HG03095 (cell line): Measurements from ENCODE around the gene ZDHHC22.

Source experiments
- ATAC-seq: cut with Tn5 transposase; IDR thresholded peaks from one replicate; pipeline ENCODE4 v1.9.1; 2021; ENCODE audit warnings: moderate library complexity; ENCODE audit not compliant: unreplicated experiment

Gene ZDHHC22

DNA sequence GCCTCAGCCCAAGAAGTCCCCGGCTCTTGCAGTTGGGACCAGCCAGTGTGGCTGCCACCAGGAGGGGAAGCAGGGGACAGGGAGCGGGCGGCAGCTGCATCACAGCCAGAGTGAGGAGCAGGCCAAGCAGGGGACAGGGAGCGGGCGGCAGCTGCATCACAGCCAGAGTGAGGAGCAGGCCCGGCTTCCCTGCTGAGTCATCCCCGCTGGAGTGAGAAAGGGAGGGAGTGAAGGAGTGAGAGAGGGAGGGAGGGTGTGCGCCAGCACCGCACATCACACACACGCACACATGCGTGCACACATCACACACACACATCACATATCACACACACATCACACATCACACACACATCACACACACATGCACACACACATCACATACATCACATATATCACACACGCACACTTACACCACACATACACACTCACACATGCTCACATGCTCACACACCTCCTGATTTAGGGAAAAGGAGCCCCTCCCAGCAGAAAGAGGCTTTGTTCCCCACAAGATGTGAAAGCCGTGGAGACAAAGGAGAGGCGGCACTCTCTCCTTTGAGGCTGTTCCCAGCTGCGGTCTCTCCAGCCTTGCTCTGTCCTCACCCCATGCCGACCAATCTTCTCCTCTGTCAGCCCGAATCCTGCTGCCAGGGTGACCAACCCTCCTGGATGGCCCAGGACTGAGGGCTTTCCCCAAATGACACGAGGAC lies 16.7 kb upstream of the ZDHHC22 start:
- ATAC-seq, result no peak

DNA sequence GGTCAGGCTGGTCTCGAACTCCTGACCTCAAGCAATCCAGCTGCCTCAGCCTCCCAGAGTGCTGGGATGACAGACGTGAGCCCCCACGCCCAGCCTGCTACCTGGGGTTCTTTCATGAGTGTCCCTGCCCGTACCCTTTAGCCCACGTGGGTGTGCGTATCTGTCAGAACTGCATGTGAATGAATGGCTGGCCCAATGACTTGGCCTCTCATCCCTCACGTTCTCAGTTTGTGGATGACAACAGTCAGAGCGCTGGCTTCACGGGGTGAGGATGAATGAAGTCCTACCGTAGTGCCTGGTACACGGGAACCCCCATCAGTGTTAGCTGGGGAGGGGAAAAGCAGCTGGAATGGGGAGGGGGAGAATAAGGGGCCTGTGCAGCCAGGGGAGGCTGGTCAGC lies 16.1 kb upstream of the ZDHHC22 start:
- no peak for ATAC-seq

DNA sequence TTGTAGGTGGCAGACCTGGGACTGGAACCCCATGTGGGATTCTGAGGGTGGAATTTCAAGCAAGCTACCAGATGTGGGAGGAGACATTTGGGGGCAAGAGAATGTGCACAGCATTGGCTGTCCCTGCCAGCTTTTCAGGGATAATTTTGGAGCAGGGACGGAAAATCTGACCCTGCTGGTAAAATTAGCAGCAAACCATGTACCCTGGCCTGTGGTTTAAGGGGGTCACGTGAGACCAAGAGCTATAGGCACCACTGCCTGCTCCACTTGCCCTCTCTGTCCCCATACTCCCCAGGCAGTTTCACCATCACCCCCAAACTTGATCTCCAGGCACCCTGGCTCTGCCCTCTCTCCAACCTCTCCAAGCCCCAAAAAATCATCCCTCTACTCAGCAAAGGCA lies 13.5 kb upstream of the ZDHHC22 start:
- no peak for ATAC-seq

DNA sequence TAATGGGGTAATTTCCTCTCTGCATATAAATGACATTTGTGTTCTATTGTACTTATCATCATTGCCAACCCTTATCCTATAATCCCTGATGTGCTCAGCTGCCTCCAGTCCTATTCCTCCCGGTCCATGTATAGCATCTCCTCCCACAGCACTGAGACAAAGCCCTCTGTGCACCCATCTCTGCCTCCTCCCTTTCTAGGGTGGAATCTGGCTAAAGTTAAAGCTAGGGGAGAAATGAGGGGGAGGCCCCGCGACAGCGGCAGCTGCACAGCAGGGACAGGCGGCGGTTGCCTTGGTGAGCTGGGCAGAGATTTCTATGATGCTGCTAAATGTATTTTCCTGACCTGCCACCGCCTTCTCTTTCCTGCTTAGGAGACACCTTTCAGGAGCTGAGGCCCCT lies 12.8 kb upstream of the ZDHHC22 start:
- ATAC-seq, result no peak

DNA sequence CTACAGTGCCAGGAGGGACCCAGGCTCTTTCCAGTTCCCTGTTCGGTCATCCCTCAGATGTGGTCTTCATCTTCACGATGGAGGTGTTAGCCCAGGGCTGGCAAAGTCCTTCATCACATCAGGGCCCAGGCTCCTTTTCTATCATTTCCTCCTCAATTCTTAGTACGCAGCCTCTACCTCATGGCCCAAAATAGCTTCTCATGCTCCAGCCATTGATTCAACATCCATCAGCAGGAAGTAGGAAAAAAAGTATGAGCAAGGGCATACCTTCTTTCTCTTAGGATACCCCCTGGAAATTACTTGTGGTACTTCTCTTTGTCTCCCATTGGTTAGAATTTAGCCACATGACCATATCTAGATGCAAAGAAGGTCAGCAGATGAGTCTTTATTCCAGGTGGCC lies 12.2 kb upstream of the ZDHHC22 start:
- ATAC-seq, result no peak

DNA sequence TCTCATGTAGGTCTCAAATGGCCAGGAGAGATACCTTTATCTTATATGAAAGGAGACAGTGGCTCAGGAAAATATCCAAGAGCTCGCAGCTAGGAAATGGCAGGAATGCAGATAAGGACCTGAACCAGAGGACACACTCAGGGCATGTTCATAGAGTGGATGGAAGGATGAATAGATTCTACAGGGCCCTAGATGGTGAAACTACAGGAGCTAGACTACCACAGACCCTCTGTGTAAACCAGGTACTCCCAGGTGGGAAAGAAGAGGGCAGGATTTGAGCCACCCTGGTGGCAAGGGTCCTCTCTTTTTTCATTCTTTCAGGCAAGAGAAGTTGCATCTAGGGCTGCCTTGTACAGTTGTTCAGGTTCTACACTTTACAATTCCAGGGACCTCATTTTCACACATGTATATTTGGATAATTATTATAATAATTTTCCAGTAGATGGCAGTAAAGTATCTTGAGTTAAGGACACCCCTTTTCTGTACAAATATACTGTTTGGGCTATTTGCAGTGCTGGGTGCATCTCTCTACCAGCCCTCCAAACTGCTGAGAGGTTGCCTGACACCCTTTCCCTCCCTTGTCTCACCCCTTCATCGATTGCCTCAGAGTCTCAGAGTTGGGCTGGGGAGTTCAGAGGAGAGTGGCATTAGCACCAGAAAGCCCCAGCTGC lies 10.5 kb upstream of the ZDHHC22 start:
- ATAC-seq, result no peak

DNA sequence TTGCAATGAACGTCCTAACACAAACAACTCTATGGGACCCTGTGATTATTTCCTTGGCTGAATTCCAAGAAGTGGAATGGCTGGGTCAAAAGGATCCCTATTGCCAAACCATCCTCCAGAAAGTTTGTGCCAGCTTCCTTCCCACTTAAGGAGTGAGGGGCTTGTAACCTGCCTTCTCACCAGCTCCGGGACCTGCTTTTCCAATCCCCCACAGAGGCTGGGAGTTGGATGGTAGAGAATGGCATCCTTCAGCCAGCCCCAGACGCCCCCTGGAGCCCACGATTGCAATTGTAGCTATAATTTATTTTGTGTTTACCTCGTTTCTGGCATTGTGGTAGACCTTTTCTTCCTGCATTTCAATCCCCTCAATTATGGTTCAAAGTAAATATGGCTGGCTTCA lies 9.7 kb upstream of the ZDHHC22 start:
- ATAC-seq, result no peak

DNA sequence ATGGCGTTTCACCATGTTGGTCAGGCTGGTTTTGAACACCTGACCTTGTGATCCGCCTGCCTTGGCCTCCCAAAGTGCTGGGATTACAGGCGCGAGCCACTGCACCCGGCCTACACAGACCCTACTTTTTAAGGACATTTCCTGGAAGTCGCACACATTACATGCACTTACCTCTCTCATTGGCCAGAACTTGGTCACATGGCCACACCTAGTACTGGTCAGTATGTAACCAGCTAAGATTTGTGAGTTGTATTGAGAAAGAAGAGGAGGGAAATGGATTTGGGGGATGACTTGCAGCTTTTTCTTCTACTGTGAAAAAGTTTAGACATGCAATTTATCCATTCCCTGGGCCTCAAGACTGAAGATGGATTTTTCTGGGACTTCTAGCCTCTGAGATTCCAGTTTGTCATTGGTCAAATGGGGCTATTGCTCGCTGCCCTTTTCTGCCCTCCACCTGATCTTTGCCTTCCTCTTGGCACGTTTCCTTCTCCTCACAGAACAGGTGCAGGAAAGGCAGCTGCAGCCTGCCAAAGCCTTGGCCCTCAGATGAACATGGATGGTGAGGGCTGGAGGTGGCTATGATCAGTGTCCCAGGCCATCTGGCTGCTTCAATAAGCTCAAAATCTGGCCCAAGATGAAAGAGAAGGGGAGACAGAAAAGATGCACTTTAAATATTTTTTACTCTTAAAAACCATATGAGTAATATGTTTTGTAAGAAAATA lies 7.1 kb upstream of the ZDHHC22 start:
- ATAC-seq, result no peak

DNA sequence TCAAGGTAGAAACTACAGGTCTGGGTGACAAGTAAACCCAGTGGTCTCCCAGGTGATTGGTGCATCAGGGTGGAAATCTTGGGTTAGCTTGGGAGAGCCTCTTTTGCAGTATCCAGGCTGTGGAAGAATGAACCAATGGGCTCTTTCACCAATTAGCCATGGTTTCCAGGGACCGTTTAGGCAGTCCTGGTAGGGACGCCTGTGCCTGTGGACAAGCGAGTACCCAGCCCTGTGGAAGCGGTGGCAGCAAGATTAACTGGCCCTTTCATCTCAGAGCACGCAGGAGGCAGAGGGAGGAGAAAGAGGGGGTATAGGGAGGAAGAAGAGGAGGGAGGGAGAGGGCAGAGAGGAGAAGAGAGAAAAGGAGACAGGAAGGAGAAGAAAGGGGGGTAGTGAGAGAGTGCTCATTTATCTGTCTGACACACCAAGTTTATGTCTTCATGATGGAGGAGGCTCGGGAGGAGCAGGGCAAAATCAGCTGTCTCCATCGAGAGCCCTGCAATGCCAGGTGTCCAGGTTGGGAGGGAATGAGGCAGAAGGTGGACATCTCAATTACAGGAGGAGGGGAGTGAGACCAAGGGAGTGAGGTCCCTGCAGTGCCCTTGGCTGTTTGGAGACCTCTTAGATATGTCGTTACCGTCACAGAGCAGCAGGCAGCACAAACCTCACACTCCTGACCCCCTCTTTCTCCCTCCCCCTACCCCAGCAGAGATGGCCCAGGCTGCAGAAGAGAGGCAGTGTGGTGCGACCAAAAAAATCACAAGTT lies 4.6 kb upstream of the ZDHHC22 start:
- no peak for ATAC-seq

DNA sequence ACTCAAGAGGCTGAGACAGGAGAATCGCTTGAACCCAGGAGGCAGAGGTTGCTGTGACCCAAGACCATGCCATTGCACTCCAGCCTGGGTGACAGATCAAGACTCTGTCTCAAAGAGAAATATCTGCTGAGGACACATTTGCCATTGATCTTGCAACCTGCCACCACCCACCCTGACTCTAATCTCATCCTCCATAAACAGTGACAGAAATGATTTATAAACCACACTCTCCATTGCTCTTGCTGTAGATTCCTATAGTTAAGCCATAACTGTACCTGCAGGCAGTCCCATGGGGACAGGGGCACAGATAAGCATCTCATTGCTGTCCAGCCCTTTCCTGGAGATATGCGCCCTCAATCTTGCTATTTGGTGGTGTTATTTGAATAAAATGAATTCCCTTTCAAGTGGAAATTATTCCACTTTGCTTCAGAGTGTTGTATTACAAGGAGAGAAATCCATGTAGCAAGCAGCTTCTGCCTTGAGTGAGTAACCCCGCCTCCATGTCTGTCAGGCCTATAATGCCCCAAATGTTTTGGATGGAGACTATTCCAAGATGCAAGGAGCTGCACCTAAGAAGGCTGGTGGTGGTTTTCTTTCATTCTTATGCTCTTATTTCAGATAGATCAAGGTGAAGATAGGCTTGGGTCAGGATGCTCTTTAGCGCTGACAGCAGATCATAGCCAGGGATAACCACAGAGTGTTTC lies 3.0 kb upstream of the ZDHHC22 start:
- ATAC-seq, result no peak

DNA sequence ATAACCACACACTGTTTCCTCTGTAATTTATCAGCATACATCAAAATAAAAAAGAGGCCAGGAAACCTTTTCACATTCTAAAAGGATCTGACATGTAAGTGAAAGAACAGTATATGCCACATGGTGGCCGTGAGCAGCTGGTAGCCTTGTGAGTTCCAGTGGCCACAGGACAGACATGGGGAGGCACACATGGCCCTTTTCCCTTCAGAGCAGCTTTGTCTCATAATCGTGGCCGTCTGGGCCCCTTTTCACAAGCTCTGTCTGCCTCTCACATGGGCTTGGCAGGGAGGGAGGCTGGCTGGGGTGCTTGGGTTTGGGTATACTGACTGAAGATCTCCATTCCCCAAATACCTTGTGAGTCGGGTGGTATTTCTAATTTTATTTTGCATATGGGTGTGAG lies 1.5 kb upstream of the ZDHHC22 start:
- no peak for ATAC-seq

DNA sequence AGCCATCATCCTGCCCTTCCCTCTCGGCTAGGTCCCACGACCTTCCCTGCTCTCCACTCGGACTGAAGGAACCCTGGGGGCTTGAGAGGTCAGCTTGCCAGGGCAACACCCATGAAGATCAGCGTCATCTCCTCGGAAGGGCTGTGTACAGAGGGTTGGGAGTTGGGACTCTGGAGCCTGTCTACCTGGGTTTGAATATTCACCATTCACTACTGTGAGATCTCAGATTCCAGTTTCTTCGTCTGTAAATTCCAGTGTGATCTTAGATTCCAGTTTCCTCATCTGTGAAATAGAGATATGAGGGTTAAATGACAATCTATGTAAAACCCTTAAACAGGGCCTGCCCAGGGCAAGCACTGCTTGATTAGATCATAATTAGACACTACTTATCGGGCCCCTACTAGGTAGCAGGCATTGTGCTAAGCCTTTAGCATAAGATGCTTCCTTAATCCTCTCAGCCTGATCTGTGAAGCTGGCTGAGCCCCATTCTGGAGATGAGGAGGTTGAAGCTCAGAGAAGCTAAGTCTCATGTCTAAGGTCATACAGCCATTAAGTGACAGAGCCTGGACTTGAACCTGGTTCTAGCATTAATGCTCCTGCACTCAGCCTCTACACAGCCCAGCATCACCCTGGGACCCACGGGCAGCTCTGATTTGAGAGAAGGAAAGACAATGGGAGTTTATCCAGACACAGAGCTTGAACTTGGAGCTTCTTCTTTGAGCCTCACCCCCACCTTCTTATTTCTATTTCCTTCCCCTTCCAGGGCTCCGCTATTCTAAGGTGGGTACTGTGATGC lies 612 bp upstream of the ZDHHC22 start:
- no peak for ATAC-seq

DNA sequence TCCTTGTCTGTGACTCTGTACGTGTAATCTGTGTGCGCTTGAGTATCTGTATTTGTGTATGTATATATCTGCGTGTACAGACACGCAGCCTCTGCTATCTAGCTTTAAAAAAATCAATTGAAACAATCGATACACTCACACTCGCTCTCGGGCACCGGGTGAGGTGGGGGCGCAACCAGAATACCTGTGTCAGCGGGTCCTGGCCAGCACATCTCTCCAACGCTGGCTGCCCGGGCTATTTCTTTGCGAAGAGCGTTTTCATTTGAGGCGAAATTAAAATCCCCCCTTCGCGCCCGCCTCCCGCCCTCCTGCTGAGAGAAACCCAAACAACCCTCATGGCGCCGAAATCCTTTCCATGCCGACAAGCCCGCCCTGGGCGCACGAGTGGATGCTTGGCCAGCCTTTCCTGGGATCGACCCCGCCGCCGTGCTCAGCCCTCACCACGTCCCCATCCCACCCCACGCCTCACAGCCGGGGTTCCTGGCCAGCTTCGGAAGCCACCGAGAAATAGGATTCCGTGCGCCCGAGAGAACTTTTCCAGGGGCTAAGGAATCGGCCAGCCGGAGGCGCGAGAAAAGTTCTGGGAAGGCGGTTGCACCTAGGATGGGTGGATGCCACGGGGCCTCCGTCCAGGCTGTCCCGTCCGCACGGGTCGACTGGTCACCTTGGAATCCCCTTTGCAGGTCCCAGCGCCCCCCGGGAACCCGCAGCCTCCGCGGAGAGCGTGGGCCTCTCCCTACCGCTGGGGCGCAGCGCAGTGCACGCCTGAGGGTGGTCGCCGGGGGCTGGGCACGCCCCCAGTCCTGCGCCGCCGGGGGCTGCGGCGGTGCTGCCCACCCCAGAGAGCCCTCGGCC lies 1.0 kb downstream of the ZDHHC22 start:
- no peak for ATAC-seq

DNA sequence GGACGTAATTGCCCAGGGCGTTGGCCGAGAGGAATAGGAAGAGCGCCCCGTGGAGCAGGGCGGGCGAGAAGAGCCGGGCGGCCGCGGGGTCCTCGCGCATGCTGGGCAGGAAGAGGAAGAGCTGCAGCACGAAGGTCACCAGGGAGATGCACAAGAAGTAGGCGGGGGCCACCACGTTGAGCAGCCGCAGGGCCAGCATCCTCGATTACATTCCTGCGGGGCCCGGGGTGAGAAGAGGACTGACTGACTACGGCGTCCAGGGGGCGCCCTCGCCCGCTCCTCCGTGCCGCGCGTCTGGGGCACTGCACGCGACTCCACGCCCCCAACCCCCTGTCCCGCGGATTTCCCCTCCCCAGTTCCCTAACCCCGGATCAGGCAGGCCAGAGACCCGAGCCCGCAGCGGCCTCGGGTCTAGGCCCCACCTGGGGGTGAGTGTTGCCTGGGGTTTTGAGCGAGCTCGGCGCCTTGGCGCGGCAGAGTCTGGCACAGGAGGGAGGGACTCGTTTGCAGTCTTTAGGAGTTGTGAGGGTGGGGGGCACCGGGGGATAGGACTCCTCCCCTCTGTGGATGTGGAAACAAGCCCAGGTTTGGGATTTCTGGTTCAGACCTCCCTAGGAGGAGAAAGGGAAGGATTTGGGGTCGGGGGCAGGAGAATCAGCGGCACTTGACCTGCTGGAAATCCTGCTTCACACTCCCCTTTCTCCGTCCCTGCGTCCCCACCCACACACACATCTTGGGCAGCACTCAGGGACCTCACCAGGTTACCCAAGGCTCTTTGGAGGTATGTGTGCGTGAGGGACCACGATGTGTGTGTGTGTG lies 1.8 kb downstream of the ZDHHC22 start:
- ATAC-seq, result no peak

DNA sequence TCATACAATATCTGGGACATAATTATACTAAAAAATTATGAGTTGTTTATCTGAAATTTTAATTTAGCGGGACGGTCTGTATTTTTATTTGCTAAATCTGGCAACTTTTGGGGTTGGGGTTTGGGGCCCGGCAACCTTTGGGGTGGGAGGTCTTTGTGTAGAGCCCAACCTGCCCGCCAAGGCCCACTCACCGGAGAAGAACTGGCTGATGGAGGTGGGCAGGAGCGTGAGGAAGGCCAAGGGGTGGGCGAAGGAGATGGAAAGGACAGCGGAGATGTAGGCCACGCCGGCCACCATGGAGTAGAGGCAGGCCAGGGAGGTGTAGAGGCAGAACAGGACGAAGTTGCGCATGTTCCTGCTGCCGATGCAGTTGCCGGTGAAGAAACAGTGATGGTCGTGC lies 2.6 kb downstream of the ZDHHC22 start:
- ATAC-seq, result no peak

DNA sequence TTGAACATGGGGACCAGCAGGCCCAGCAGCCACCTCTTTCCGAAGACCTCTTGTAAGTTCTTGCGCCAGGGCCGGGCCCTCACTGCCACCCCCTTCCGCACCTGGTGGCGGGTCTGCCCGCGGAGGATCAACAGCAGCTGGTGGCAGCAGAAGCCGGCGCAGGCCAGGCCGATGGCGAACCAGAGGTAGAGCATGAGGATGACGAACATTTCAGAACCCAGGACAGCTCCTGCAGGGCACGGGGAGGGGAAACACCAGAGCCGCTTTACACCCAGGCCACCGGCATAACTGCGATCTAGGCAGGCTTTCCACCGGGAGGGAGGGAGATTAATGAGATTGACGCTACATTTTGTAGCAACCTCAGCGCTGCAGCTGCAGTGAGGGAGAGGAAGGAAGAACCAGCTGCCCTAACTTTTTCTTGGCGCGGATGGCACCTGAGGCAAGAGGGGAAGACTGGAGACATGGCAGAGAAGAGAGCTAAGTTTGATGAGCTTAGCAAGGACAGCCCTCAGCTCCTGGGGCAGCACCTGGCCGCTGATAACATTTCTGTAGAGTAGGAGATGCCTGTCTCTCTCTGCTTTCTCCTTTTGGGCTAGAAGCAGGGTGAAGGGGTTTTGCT lies 7.8 kb downstream of the ZDHHC22 start:
- peak; percentile 75 for ATAC-seq

DNA sequence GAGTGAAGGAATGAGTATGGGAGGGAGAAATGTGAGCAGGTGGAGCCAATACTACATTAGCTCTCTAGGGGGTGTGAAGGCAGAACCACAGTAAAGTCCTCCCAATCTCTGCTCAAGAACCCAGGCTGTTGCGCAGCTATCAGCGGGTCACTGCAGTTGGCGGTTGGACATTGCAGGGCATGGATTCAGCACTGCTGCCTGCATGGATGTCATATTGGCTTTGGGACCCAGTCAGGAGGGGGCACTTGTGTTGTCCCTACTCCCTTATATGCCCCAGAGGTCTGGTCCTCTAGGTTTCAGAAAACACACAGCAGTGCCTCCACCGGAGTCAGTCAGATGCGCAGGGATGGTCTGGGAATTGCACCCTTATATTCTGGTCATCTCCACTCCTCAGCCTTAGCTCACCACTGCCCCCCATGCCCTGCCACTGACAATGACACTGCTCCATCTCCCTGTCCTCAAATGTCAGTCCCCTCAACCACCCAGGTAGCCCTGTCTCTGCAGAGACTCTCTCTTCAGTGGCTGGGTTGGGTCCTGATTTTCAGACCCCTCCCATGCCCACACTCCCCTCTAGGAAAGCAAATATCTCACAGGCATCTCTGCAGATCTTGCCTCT lies 9.6 kb downstream of the ZDHHC22 start:
- ATAC-seq, result no peak
